ENCODE data around the gene CCNO. TPM values are rescaled to one million over a fixed set of nuclear protein-coding genes. Genes with fewer than 3 reads are reported as not detected.

The CCNO gene
- total RNA-seq, 1 donor: not detected

GRCh38 chr5:55191165-55191564, 42.2 kb downstream of the CCNO start:
- no peak overlapping the region for H3K4me3 ChIP-seq (ENCODE audit: low read length)
- peaks cover 69% of the 10 kb centered on the region for H3K27me3 ChIP-seq (ENCODE audit: insufficient read depth, low read length)
- H3K4me1 ChIP-seq (ENCODE audit: insufficient read depth, low read length): no peaks in the 10 kb centered on the region
- no peaks in the 10 kb centered on the region for H3K9me3 ChIP-seq (ENCODE audit: low read depth, low read length)

- Histone ChIP-seq H3K9me3 (ENCODE audit: low read depth, low read length) (no peaks in the 10 kb centered on the region), H3K4me1 (ENCODE audit: insufficient read depth, low read length) (no peaks in the 10 kb centered on the region), H3K27me3 (ENCODE audit: insufficient read depth, low read length) (peaks cover 63% of the 10 kb centered on the region), H3K4me3 (ENCODE audit: low read length) (no peak overlapping the region)
Measured at GRCh38 chr5:55188656-55189540, 44.5 kb downstream of the CCNO start.

GRCh38 chr5:55187370-55187769, 46.0 kb downstream of the CCNO start:
- no peak overlapping the region for H3K4me3 ChIP-seq (ENCODE audit: low read length)
- H3K9me3 ChIP-seq (ENCODE audit: low read depth, low read length): no peaks in the 10 kb centered on the region
- peaks cover 64% of the 10 kb centered on the region for H3K27me3 ChIP-seq (ENCODE audit: insufficient read depth, low read length)
- H3K4me1 ChIP-seq (ENCODE audit: insufficient read depth, low read length): no peaks in the 10 kb centered on the region

Other genes starting within 250 kb of the CCNO start
- gene ESM1, start 248.0 kb downstream of the CCNO start, total RNA-seq: not detected
- 19.0 TPM for gene GZMK, start 209.4 kb downstream of the CCNO start, total RNA-seq
- 34.8 TPM for gene GZMA, start 131.0 kb downstream of the CCNO start, total RNA-seq
- gene GPX8, start 73.4 kb downstream of the CCNO start, total RNA-seq: 0.10 TPM
- gene CDC20B, start 60.4 kb downstream of the CCNO start, total RNA-seq: not detected
- not detected for gene MCIDAS, start 6.3 kb downstream of the CCNO start, total RNA-seq
- 23.6 TPM for gene DHX29, start 74.1 kb upstream of the CCNO start, total RNA-seq
- gene MTREX, start 74.4 kb upstream of the CCNO start, total RNA-seq: 142 TPM

Data from mononuclear cell (primary cell).